ENCODE measurements around the gene ITGA1. TPM values are rescaled to one million over a fixed set of nuclear protein-coding genes. Genes with fewer than 3 reads are reported as not detected.

ITGA1 gene
- total RNA-seq, 1 donor, result 31.8 TPM

GRCh38 chr5:52839285-52839684, 51.6 kb downstream of the ITGA1 start:
- no peaks in the 10 kb centered on the region for H3K9me3 ChIP-seq (ENCODE audit: low read depth, low read length)
- H3K27ac ChIP-seq (ENCODE audit: low read depth, low read length), result no peak overlapping the region
- peaks cover 12% of the 10 kb centered on the region for H3K4me1 ChIP-seq (ENCODE audit: insufficient read depth, low read length)
- H3K79me2 ChIP-seq (ENCODE audit: insufficient read depth, low read length), result no peaks in the 10 kb centered on the region
- no peak for TF ChIP-seq CTCF (IDR thresholded peaks at IDR 0.05; ENCODE audit: extremely low read depth, low read depth, low read length)
- no peaks in the 10 kb centered on the region for H4K20me1 ChIP-seq (ENCODE audit: insufficient read depth, low read length)
- no peak overlapping the region for H2AFZ ChIP-seq (ENCODE audit: low read length)
- H3K4me3 ChIP-seq (ENCODE audit: insufficient read depth, low read length), result no peak overlapping the region
- no peak for DNase-seq (ENCODE audit: insufficient read length, low spot score, missing footprints)
- H3K4me2 ChIP-seq (ENCODE audit: insufficient read depth, low read length), result no peak overlapping the region
- H3K36me3 ChIP-seq (ENCODE audit: insufficient read depth, low read length), result no peaks in the 10 kb centered on the region
- no peaks in the 10 kb centered on the region for H3K27me3 ChIP-seq (ENCODE audit: insufficient read depth, low read length)

- Histone ChIP-seq H4K20me1 (ENCODE audit: insufficient read depth, low read length) (no peaks in the 10 kb centered on the region), H3K27ac (ENCODE audit: low read depth, low read length) (peak overlapping the region; percentile 7), H2AFZ (ENCODE audit: low read length) (peak overlapping the region; percentile 78), H3K4me3 (ENCODE audit: insufficient read depth, low read length) (peak overlapping the region; percentile 41), H3K36me3 (ENCODE audit: insufficient read depth, low read length) (no peaks in the 10 kb centered on the region), H3K4me1 (ENCODE audit: insufficient read depth, low read length) (peaks cover 12% of the 10 kb centered on the region), H3K4me2 (ENCODE audit: insufficient read depth, low read length) (peak overlapping the region; percentile 75), H3K9me3 (ENCODE audit: low read depth, low read length) (no peaks in the 10 kb centered on the region), H3K79me2 (ENCODE audit: insufficient read depth, low read length) (no peaks in the 10 kb centered on the region), H3K27me3 (ENCODE audit: insufficient read depth, low read length) (no peaks in the 10 kb centered on the region)
- no peak for TF ChIP-seq CTCF (IDR thresholded peaks at IDR 0.05; ENCODE audit: extremely low read depth, low read depth, low read length)
- DNase-seq (ENCODE audit: insufficient read length, low spot score, missing footprints), result peak; percentile 49
Measured at GRCh38 chr5:52840277-52841050, 52.7 kb downstream of the ITGA1 start.

- Histone ChIP-seq H3K79me2 (ENCODE audit: insufficient read depth, low read length) (no peaks in the 10 kb centered on the region), H3K36me3 (ENCODE audit: insufficient read depth, low read length) (no peaks in the 10 kb centered on the region), H3K9me3 (ENCODE audit: low read depth, low read length) (no peaks in the 10 kb centered on the region), H3K27me3 (ENCODE audit: insufficient read depth, low read length) (no peaks in the 10 kb centered on the region), H3K4me2 (ENCODE audit: insufficient read depth, low read length) (no peak overlapping the region), H3K4me1 (ENCODE audit: insufficient read depth, low read length) (peaks cover 12% of the 10 kb centered on the region), H3K27ac (ENCODE audit: low read depth, low read length) (no peak overlapping the region), H3K4me3 (ENCODE audit: insufficient read depth, low read length) (no peak overlapping the region), H4K20me1 (ENCODE audit: insufficient read depth, low read length) (no peaks in the 10 kb centered on the region), H2AFZ (ENCODE audit: low read length) (no peak overlapping the region)
- DNase-seq (ENCODE audit: insufficient read length, low spot score, missing footprints), result no peak
- TF ChIP-seq CTCF (IDR thresholded peaks at IDR 0.05; ENCODE audit: extremely low read depth, low read depth, low read length), result no peak
Measured at GRCh38 chr5:52841114-52841513, 53.4 kb downstream of the ITGA1 start.

GRCh38 chr5:52842111-52842510, 54.4 kb downstream of the ITGA1 start:
- TF ChIP-seq CTCF (IDR thresholded peaks at IDR 0.05; ENCODE audit: extremely low read depth, low read depth, low read length), result no peak
- no peak overlapping the region for H3K4me2 ChIP-seq (ENCODE audit: insufficient read depth, low read length)
- H3K27me3 ChIP-seq (ENCODE audit: insufficient read depth, low read length), result no peaks in the 10 kb centered on the region
- H2AFZ ChIP-seq (ENCODE audit: low read length), result no peak overlapping the region
- H3K36me3 ChIP-seq (ENCODE audit: insufficient read depth, low read length), result no peaks in the 10 kb centered on the region
- no peaks in the 10 kb centered on the region for H3K79me2 ChIP-seq (ENCODE audit: insufficient read depth, low read length)
- no peaks in the 10 kb centered on the region for H3K9me3 ChIP-seq (ENCODE audit: low read depth, low read length)
- peaks cover 10% of the 10 kb centered on the region for H3K4me1 ChIP-seq (ENCODE audit: insufficient read depth, low read length)
- H3K27ac ChIP-seq (ENCODE audit: low read depth, low read length), result no peak overlapping the region
- DNase-seq (ENCODE audit: insufficient read length, low spot score, missing footprints), result peak; percentile 8
- H3K4me3 ChIP-seq (ENCODE audit: insufficient read depth, low read length), result no peak overlapping the region
- H4K20me1 ChIP-seq (ENCODE audit: insufficient read depth, low read length), result no peaks in the 10 kb centered on the region

Data from osteoblast (primary cell).